HepG2 (cell line): ENCODE measurements around the gene CXCL8. TPM values are rescaled to one million over a fixed set of nuclear protein-coding genes. Genes with fewer than 3 reads are reported as not detected.

Experiments used
- BRCA1 ChIP-seq: sonication (generic); formaldehyde crosslinking; IDR thresholded peaks from 2 replicates; pipeline ENCODE4 v1.4.0; 2020; ENCODE audit warnings: missing genetic modification reagents
- MAZ ChIP-seq, 2 experiments: sonication (generic) in 1 of 2; formaldehyde crosslinking in 1 of 2; IDR thresholded peaks; 2 replicates each; pipeline versions ENCODE4 v1.5.0 to v1.6.1; 2012 to 2020; ENCODE audit warnings: low read depth in 2 of 2, mild to moderate bottlenecking in 2 of 2, borderline replicate concordance in 1 of 2, improper control_type of control experiment in 1 of 2, low read length in 1 of 2, missing genetic modification reagents in 1 of 2, moderate library complexity in 1 of 2
- PTBP1 ChIP-seq: fragments of 200-400 bp; formaldehyde crosslinking; IDR thresholded peaks from 2 replicates; pipeline ENCODE4 v1.6.1; 2018; ENCODE audit warnings: low read length, low read depth; ENCODE audit not compliant: poor library complexity, severe bottlenecking
- SMARCC2 ChIP-seq: fragments of 450-650 bp; IDR thresholded peaks from 2 replicates; pipeline ENCODE4 v1.6.1; 2017; ENCODE audit warnings: antibody characterized with exemption, mild to moderate bottlenecking
- ZNF430 ChIP-seq: sonication (generic); formaldehyde crosslinking; IDR thresholded peaks from 2 replicates; pipeline ENCODE4 v1.9.0; 2021; ENCODE audit warnings: mild to moderate bottlenecking, missing genetic modification reagents
- ZNF749 ChIP-seq: sonication (generic); formaldehyde crosslinking; IDR thresholded peaks from 2 replicates; pipeline ENCODE4 v1.8.0; 2022; ENCODE audit warnings: mild to moderate bottlenecking, missing genetic modification reagents, moderate library complexity, borderline replicate concordance
- ZNF768 ChIP-seq: sonication (generic); formaldehyde crosslinking; IDR thresholded peaks from 2 replicates; pipeline ENCODE4 v1.4.0; 2020; ENCODE audit warnings: missing genetic modification reagents
- polyA plus RNA-seq, 8 experiments: library from polyadenylated mRNA; depleted of rRNA in 3 of 8; stranded (reverse) in 7 of 8; unstranded in 1 of 8; fragments of >200 nt; fragmentation: Illumina TruSeq in 4 of 8; extraction: Trizol in 4 of 8; gene quantifications; 2 replicates each; pipeline versions ENCODE4 v1.2.1 to v1.2.3, GENCODE V29; 2011 to 2016; ENCODE audit warnings: low read depth in 4 of 8, missing spikeins in 1 of 8, mixed read lengths in 1 of 8; ENCODE audit not compliant: insufficient read depth in 1 of 8
- total RNA-seq, 5 experiments: library from RNA; depleted of rRNA; stranded (reverse); fragments of >200 nt; fragmentation: Illumina TruSeq; extraction: Trizol; gene quantifications; 2 replicates each; pipeline ENCODE4 v1.2.3, GENCODE V29; 2016; ENCODE audit warnings: low read depth in 1 of 5
- TF ChIP-seq, protein P1 (sequence below): sonication (generic); formaldehyde crosslinking; IDR thresholded peaks from 2 replicates; pipeline ENCODE4 v1.4.0; 2020; ENCODE audit warnings: mild to moderate bottlenecking, missing genetic modification reagents

The CXCL8 gene
- total and polyA plus RNA-seq, 2 of the 13 experiments (the other 11 are each of a cell fraction or from before 2014, with no cell fraction given), result 1.8 to 7.8 TPM

DNA sequence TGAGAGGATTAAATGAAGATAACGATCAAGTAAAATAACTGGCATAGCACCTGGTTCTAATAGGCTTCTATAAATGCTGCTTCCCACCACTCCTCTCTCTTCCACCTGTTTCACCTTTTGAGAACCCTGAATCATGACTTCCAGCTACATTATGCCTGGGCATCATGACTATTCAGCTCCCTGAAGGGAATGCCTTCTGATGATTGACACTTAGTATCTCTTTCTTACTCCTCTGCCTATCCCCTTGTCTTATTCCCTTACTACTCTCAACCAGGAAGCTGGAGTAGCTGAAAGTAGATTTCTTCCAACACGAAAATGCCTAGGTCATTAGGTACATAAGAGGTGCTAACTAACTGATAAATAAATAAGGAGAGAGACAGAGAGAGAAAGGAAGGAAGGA, 24.7 kb upstream of the CXCL8 start (continued):
- TF ChIP-seq, protein P1, sequence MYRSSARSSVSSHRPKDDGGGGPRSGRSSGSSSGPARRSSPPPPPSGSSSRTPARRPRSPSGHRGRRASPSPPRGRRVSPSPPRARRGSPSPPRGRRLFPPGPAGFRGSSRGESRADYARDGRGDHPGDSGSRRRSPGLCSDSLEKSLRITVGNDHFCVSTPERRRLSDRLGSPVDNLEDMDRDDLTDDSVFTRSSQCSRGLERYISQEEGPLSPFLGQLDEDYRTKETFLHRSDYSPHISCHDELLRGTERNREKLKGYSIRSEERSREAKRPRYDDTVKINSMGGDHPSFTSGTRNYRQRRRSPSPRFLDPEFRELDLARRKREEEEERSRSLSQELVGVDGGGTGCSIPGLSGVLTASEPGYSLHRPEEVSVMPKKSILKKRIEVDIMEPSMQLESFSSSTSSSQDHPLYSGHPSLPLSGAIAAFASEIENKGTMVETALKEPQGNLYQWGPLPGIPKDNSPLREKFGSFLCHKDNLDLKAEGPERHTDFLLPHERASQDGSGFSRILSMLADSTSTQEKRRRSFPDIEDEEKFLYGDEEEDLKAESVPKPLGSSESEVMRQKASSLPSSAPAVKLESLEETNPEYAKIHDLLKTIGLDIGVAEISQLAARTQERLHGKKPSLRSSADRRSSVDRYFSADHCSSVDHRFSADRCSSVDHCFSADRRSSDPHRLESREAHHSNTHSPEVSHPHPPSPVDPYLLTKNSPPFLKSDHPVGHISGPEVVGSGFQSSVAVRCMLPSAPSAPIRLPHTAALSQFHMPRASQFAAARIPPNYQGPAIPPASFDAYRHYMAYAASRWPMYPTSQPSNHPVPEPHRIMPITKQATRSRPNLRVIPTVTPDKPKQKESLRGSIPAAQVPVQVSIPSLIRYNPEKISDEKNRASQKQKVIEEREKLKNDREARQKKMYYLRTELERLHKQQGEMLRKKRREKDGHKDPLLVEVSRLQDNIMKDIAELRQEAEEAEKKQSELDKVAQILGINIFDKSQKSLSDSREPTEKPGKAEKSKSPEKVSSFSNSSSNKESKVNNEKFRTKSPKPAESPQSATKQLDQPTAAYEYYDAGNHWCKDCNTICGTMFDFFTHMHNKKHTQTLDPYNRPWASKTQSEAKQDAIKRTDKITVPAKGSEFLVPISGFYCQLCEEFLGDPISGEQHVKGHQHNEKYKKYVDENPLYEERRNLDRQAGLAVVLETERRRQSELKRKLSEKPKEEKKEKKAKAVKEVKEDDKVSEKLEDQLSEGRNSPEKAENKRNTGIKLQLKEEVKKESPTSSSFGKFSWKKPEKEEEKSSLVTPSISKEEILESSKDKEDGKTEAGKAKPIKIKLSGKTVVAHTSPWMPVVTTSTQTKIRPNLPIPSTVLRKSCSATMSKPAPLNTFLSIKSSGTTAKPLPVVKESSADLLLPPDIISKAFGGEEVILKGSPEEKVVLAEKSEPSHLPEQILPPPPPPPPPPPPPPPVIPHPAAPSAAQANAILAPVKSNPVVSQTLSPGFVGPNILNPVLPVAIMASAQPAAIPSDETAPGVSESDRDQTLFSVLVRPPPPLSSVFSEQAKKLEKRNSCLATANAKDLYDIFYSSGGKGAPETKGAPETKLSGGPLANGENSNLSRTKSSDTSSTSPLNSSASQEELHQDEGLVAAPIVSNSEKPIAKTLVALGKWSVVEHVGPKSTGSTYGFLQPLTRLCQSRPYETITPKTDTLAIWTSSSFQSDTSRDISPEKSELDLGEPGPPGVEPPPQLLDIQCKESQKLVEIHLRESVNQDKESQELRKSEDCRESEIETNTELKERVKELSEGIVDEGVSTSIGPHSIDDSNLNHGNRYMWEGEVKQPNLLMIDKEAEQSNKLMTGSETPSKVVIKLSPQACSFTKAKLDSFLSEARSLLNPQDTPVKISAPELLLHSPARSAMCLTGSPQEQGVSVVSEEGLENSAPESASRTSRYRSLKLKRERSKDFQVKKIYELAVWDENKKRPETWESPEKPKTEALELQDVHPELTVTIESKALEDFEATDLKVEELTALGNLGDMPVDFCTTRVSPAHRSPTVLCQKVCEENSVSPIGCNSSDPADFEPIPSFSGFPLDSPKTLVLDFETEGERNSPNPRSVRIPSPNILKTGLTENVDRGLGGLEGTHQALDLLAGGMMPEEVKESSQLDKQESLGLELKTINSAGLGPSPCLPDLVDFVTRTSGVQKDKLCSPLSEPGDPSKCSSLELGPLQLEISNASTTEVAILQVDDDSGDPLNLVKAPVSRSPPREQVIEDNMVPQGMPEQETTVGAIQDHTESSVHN (CRISPR knock-in tag), result no peak
- TF ChIP-seq ZNF768 (CRISPR knock-in tag) (no peak), BRCA1 (CRISPR knock-in tag) (no peak), SMARCC2 (no peak), PTBP1 (no peak), ZNF430 (CRISPR knock-in tag) (no peak), MAZ (IDR thresholded peaks at IDR 0.05; ENCODE audit: borderline replicate concordance, low read depth, low read length) (no peak), MAZ (CRISPR knock-in tag; IDR thresholded peaks at IDR 0.05; ENCODE audit: low read depth) (no peak), ZNF749 (CRISPR knock-in tag) (no peak)
